GM20000 (cell line): ENCODE measurements around the gene LGALS8.

Experiments used
- DNase-seq: peaks from one replicate; pipeline ENCODE4 v3.0.0; 2012; ENCODE audit warnings: low spot score
- TF ChIP-seq, protein P1 (sequence below): IDR thresholded peaks from 2 replicates; pipeline ENCODE4 v1.5.1; 2012; ENCODE audit warnings: mild to moderate bottlenecking, control low read depth; ENCODE audit errors: extremely low read depth, missing control alignments

Gene LGALS8

GRCh38 chr1:236491469-236492136 lies 32.2 kb upstream of the LGALS8 start:
- TF ChIP-seq, protein P1, sequence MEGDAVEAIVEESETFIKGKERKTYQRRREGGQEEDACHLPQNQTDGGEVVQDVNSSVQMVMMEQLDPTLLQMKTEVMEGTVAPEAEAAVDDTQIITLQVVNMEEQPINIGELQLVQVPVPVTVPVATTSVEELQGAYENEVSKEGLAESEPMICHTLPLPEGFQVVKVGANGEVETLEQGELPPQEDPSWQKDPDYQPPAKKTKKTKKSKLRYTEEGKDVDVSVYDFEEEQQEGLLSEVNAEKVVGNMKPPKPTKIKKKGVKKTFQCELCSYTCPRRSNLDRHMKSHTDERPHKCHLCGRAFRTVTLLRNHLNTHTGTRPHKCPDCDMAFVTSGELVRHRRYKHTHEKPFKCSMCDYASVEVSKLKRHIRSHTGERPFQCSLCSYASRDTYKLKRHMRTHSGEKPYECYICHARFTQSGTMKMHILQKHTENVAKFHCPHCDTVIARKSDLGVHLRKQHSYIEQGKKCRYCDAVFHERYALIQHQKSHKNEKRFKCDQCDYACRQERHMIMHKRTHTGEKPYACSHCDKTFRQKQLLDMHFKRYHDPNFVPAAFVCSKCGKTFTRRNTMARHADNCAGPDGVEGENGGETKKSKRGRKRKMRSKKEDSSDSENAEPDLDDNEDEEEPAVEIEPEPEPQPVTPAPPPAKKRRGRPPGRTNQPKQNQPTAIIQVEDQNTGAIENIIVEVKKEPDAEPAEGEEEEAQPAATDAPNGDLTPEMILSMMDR: no peak
- DNase-seq: no peak

DNA sequence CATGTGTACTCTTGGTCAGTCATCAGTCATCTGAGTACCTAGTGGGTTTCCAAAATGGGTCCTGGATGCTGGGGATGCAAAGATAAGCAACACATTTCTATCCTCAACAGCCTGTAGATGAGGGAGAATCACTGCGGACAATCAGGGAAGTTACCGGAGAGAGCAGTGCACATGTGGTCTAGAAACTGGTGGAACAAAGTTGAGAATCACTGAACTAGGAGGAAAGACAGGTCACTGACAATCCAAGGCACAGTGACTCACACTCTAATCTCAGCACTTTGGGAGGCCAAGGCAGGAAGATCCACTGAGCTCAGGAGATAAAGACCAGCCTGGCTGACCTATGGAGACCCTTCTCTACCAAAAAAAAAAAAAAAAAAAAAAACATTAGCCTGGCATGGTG lies 31.4 kb upstream of the LGALS8 start:
- no peak for DNase-seq
- TF ChIP-seq, protein P1: no peak

- no peak for DNase-seq
- TF ChIP-seq, protein P1: no peak
Measured at GRCh38 chr1:236494082-236494481, 29.7 kb upstream of the LGALS8 start.

DNA sequence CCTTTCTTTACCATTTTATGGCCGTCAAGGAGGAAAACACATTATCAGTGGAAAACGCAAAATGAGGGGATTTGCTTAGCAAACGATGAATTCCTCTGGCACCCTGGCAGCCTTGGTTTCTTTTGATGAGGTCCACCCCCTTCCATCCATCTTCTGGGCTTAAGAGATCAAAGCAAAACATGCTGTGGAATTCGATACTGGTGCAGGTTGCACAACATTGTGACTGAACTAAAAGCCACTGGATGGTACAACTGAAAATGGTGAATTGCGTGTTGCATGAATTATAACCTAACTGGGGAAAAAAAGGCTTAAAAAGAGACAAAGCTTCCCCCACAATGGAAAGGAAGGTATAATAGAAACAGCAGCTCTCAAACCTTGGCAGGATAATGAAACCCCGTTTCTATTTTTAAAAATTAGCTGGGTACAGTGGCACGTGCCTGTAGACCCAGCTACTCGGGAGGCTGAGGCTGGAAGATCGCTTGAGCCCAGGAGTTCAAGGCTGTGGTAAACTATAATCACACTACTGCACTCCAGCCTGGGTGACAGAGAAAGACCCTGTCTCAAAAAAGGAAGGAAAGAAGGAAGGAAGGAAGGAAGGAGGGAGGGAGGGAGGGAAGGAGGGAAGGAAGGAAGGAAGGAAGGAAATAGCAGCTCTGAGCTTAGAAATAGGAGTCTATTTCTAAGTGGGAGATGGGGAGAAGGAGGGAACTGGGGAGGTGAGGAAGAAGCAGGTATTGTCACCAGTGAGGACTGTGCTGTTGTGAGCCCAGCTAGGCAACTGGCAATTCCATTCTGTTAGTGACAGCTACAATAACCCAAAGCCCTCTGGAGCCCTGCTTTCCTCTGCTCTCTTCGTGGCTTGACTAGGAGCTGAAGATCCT lies 29.0 kb upstream of the LGALS8 start:
- DNase-seq: no peak
- TF ChIP-seq, protein P1: no peak

GRCh38 chr1:236495467-236496112 lies 28.2 kb upstream of the LGALS8 start:
- no peak for DNase-seq
- TF ChIP-seq, protein P1: no peak

- TF ChIP-seq, protein P1: no peak
Measured at GRCh38 chr1:236497908-236498307, 25.9 kb upstream of the LGALS8 start.

GRCh38 chr1:236501093-236501492 lies 22.7 kb upstream of the LGALS8 start:
- no peak for DNase-seq
- TF ChIP-seq, protein P1: no peak

More at GRCh38 chr1:236497908-236498307, 25.9 kb upstream of the LGALS8 start:
- no peak for DNase-seq
